ENCODE results near the gene TWSG1.
"Not testable (repeated sequence)": the region's sequence is repeated elsewhere in the genome, so short reads cannot be mapped to it uniquely, and the experiment has no call there.

Gene TWSG1

GRCh38 chr18:9354256-9354655 lies 19.7 kb downstream of the TWSG1 start:
- H3K36me3 Mint-ChIP-seq: no peaks in the 10 kb centered on the region
- no peak overlapping the region for H3K4me3 Mint-ChIP-seq
- peaks cover 15% of the 10 kb centered on the region for H3K4me1 Mint-ChIP-seq
- ATAC-seq: no peak
- H3K9me3 Mint-ChIP-seq: no peaks in the 10 kb centered on the region
- H3K27me3 Mint-ChIP-seq: no peaks in the 10 kb centered on the region
- H3K27ac Mint-ChIP-seq: no peak overlapping the region

GRCh38 chr18:9356976-9357375 lies 22.4 kb downstream of the TWSG1 start:
- no peak for ATAC-seq
- Mint-ChIP-seq H3K27me3 (no peaks in the 10 kb centered on the region), H3K36me3 (peaks cover 15% of the 10 kb centered on the region), H3K27ac (no peak overlapping the region), H3K4me1 (peaks cover 9% of the 10 kb centered on the region), H3K9me3 (no peaks in the 10 kb centered on the region), H3K4me3 (no peak overlapping the region)

- Mint-ChIP-seq H3K9me3 (no peaks in the 10 kb centered on the region), H3K36me3 (peaks cover 21% of the 10 kb centered on the region), H3K4me3 (no peak overlapping the region), H3K4me1 (no peaks in the 10 kb centered on the region), H3K27ac (no peak overlapping the region), H3K27me3 (no peaks in the 10 kb centered on the region)
- no peak for ATAC-seq
These were observed 25.2 kb downstream of the TWSG1 start for GRCh38 chr18:9359796-9360195.

- Mint-ChIP-seq H3K9me3 (no peaks in the 10 kb centered on the region), H3K27me3 (no peaks in the 10 kb centered on the region), H3K4me1 (no peaks in the 10 kb centered on the region), H3K4me3 (no peak overlapping the region), H3K36me3 (peaks cover 21% of the 10 kb centered on the region), H3K27ac (no peak overlapping the region)
- no peak for ATAC-seq
These were observed 26.6 kb downstream of the TWSG1 start for GRCh38 chr18:9361191-9361590.

DNA sequence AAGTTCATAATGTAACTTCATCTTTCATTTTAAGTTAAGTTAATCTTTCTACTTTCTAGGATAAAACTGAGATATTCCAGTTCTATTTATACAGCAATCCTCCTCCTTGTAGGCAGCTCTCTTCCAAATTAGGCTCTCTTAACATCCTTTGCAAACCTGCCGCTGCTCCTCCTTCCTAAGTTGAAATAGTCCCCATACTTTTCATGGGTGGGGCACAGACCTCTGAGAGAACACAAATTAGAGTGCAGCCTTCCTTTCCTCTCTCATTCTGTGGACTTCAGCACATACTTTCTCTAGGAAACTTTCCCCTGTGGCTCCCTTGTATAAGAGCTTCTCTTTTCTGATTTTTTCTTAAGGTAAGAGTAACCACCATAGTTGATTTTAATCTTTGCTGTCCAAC lies 28.3 kb downstream of the TWSG1 start:
- H3K4me3 Mint-ChIP-seq: no peak overlapping the region
- H3K9me3 Mint-ChIP-seq: no peaks in the 10 kb centered on the region
- no peaks in the 10 kb centered on the region for H3K4me1 Mint-ChIP-seq
- no peaks in the 10 kb centered on the region for H3K27me3 Mint-ChIP-seq
- H3K27ac Mint-ChIP-seq: no peak overlapping the region
- no peak for ATAC-seq
- H3K36me3 Mint-ChIP-seq: peaks cover 29% of the 10 kb centered on the region

- Mint-ChIP-seq H3K4me3 (no peak overlapping the region), H3K36me3 (peaks cover 31% of the 10 kb centered on the region), H3K4me1 (no peaks in the 10 kb centered on the region), H3K27ac (no peak overlapping the region), H3K9me3 (no peaks in the 10 kb centered on the region), H3K27me3 (no peaks in the 10 kb centered on the region)
- no peak for ATAC-seq
These were observed 29.7 kb downstream of the TWSG1 start for GRCh38 chr18:9364242-9364641.

- H3K27ac Mint-ChIP-seq: no peak overlapping the region
- H3K27me3 Mint-ChIP-seq: no peaks in the 10 kb centered on the region
- no peak overlapping the region for H3K4me3 Mint-ChIP-seq
- H3K36me3 Mint-ChIP-seq: peaks cover 41% of the 10 kb centered on the region
- no peak for ATAC-seq
- H3K9me3 Mint-ChIP-seq: peaks cover 2% of the 10 kb centered on the region
- H3K4me1 Mint-ChIP-seq: no peaks in the 10 kb centered on the region
These were observed 30.8 kb downstream of the TWSG1 start for GRCh38 chr18:9365406-9365805.

- Mint-ChIP-seq H3K36me3 (peaks cover 35% of the 10 kb centered on the region), H3K4me3 (no peak overlapping the region), H3K9me3 (peaks cover 2% of the 10 kb centered on the region), H3K4me1 (no peaks in the 10 kb centered on the region), H3K27ac (no peak overlapping the region), H3K27me3 (no peaks in the 10 kb centered on the region)
- ATAC-seq: no peak
These were observed 31.6 kb downstream of the TWSG1 start for GRCh38 chr18:9366126-9366714.

DNA sequence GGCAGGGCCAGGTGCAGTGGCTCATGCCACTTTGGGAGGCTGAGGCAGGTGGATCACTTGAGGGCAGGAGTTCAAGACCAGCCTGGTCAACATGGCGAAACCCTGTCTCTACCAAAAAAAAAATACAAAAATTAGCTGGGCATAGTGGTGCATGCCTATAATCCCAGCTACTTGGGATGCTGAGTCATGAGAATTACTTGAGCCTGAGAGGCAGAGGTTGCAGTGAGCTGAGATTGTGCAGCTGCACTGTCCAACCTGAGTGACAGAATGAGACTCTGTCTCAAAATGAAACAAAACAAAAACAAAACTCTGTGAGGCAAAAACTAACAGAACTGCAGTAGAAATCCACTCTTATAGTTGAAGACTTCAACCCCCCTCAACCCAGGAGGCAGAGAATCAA lies 38.7 kb downstream of the TWSG1 start:
- H3K36me3 Mint-ChIP-seq: peaks cover 51% of the 10 kb centered on the region

DNA sequence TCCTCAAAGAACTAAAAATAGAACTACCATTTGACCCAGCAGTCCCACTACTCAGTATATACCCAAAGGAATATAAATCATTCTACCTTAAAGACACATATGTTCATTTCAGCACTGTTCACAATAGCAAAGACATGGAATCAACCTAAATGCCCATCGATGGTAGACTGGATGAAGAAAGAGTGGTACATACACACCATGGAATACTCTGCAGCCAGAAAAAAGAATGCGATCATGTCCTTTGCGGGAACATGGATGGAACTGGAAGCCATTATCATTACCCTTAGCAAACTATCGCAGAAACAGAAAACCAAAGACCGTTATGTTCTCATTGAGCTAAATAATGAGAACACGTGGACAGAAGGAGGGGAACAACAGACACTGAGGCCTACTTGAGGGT lies 44.5 kb downstream of the TWSG1 start:
- no peak overlapping the region for H3K4me3 Mint-ChIP-seq
- peaks cover 38% of the 10 kb centered on the region for H3K36me3 Mint-ChIP-seq
- H3K27ac Mint-ChIP-seq: no peak overlapping the region
- H3K27me3 Mint-ChIP-seq: no peaks in the 10 kb centered on the region
- no peaks in the 10 kb centered on the region for H3K4me1 Mint-ChIP-seq
- peaks cover 3% of the 10 kb centered on the region for H3K9me3 Mint-ChIP-seq
- ATAC-seq: no peak

More for the DNA sequence above, 38.7 kb downstream of the TWSG1 start:
- not testable (repeated sequence) for H3K4me1 Mint-ChIP-seq, H3K4me3 Mint-ChIP-seq, H3K9me3 Mint-ChIP-seq, ATAC-seq, H3K27me3 Mint-ChIP-seq, H3K27ac Mint-ChIP-seq

- Mint-ChIP-seq H3K36me3 (peaks cover 36% of the 10 kb centered on the region), H3K9me3 (peaks cover 3% of the 10 kb centered on the region), H3K4me1 (no peaks in the 10 kb centered on the region), H3K4me3 (no peak overlapping the region), H3K27ac (no peak overlapping the region), H3K27me3 (no peaks in the 10 kb centered on the region)
- no peak for ATAC-seq
These were observed 45.5 kb downstream of the TWSG1 start for GRCh38 chr18:9380101-9380500.

DNA sequence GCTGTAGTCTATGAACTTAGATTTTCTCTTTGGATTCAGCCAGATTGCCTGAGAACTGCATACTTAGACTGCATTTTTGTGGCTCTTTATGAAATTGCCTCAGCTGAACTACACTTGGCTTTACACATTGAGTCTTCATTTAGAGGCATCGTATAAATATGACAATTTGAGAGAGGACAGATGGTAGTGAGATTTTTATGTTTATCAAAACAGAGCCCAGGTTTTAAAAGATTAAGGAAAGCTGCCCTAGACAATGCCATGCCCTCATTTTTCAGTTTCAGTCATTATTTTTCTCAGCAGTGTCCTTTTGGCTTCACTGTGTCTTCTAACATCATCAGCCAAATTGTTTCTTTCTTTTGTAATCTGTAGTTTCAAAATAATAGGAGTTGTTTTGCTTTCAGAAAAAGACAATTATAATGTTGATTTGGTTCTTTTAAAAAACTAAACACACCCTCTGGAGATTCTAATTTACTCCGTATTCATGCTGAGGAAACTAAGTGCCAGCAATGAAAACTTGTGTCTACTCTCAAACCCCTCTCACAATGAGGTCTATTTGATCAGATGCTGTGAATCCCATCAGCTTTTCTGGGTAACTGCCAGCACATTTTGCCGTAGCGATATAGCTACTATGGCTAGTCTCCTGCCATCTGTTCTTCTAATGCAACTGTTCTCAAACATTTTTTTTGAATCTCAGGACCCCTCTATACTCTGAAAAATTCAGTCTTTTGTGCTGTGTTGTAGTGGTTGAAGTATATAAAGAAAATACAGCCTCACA lies 46.2 kb downstream of the TWSG1 start:
- Mint-ChIP-seq H3K27me3 (no peaks in the 10 kb centered on the region), H3K27ac (no peak overlapping the region), H3K9me3 (peaks cover 3% of the 10 kb centered on the region), H3K4me3 (no peak overlapping the region), H3K4me1 (no peaks in the 10 kb centered on the region), H3K36me3 (peaks cover 31% of the 10 kb centered on the region)
- ATAC-seq: no peak

GRCh38 chr18:9386879-9387278 lies 52.3 kb downstream of the TWSG1 start:
- Mint-ChIP-seq H3K36me3 (peaks cover 19% of the 10 kb centered on the region), H3K4me1 (no peaks in the 10 kb centered on the region), H3K27me3 (no peaks in the 10 kb centered on the region), H3K27ac (no peak overlapping the region), H3K9me3 (peaks cover 7% of the 10 kb centered on the region), H3K4me3 (no peak overlapping the region)
- ATAC-seq: no peak

GRCh38 chr18:9387891-9388290 lies 53.3 kb downstream of the TWSG1 start:
- H3K9me3 Mint-ChIP-seq: peaks cover 5% of the 10 kb centered on the region
- H3K4me3 Mint-ChIP-seq: no peak overlapping the region
- H3K27ac Mint-ChIP-seq: no peak overlapping the region
- H3K27me3 Mint-ChIP-seq: no peaks in the 10 kb centered on the region
- no peak for ATAC-seq
- H3K36me3 Mint-ChIP-seq: peaks cover 23% of the 10 kb centered on the region
- no peaks in the 10 kb centered on the region for H3K4me1 Mint-ChIP-seq

- no peak for ATAC-seq
- no peaks in the 10 kb centered on the region for H3K27me3 Mint-ChIP-seq
- H3K4me3 Mint-ChIP-seq: no peak overlapping the region
- H3K36me3 Mint-ChIP-seq: peaks cover 23% of the 10 kb centered on the region
- H3K4me1 Mint-ChIP-seq: no peaks in the 10 kb centered on the region
- no peak overlapping the region for H3K27ac Mint-ChIP-seq
- H3K9me3 Mint-ChIP-seq: peaks cover 4% of the 10 kb centered on the region
These were observed 55.1 kb downstream of the TWSG1 start for GRCh38 chr18:9389706-9390105.

- Mint-ChIP-seq H3K9me3 (peaks cover 4% of the 10 kb centered on the region), H3K4me3 (no peak overlapping the region), H3K27ac (no peak overlapping the region), H3K27me3 (no peaks in the 10 kb centered on the region), H3K36me3 (peaks cover 33% of the 10 kb centered on the region), H3K4me1 (no peaks in the 10 kb centered on the region)
- ATAC-seq: no peak
These were observed 58.2 kb downstream of the TWSG1 start for GRCh38 chr18:9392726-9393125.
